ENCODE data around the gene DLGAP3. TPM values are rescaled to one million over a fixed set of nuclear protein-coding genes. Genes with fewer than 3 reads are reported as not detected.
"Not testable (repeated sequence)": the region's sequence is repeated elsewhere in the genome, so short reads cannot be mapped to it uniquely, and the experiment has no call there.

Gene DLGAP3
- total RNA-seq, 4 donors from 2014 or later, result 0.25 to 0.84 (median 0.30) TPM

- DNase-seq (ENCODE audit: low spot score) (no peak), ATAC-seq (ENCODE audit: low FRiP score) (no peak)
- no peak for TF ChIP-seq CTCF (IDR thresholded peaks at IDR 0.05)
These were observed 100.8 kb downstream of the DLGAP3 start for GRCh38 chr1:34828611-34829010.

GRCh38 chr1:34827341-34827941 lies 102.0 kb downstream of the DLGAP3 start:
- no peak for TF ChIP-seq CTCF (IDR thresholded peaks at IDR 0.05)
- ATAC-seq (ENCODE audit: low FRiP score) (no peak), DNase-seq (ENCODE audit: low spot score) (no peak)

- DNase-seq (ENCODE audit: low spot score) (no peak), ATAC-seq (ENCODE audit: low FRiP score) (no peak)
- no peak for TF ChIP-seq CTCF (IDR thresholded peaks at IDR 0.05)
These were observed 103.9 kb downstream of the DLGAP3 start for GRCh38 chr1:34825455-34826091.

- TF ChIP-seq CTCF (IDR thresholded peaks at IDR 0.05), result no peak
- DNase-seq (ENCODE audit: low spot score) (no peak), ATAC-seq (ENCODE audit: low FRiP score) (no peak)
These were observed 104.5 kb downstream of the DLGAP3 start for GRCh38 chr1:34824817-34825454.

GRCh38 chr1:34822202-34822601 lies 107.2 kb downstream of the DLGAP3 start:
- no peak for TF ChIP-seq CTCF (IDR thresholded peaks at IDR 0.05)
- ATAC-seq (ENCODE audit: low FRiP score), result no peak
- no peak for DNase-seq (ENCODE audit: low spot score)

GRCh38 chr1:34818862-34819261 lies 110.6 kb downstream of the DLGAP3 start:
- not testable (repeated sequence) for ATAC-seq (ENCODE audit: low FRiP score); DNase-seq (ENCODE audit: low spot score)

- no peak for TF ChIP-seq CTCF (IDR thresholded peaks at IDR 0.05)
- ATAC-seq (ENCODE audit: low FRiP score), result no peak
- no peak for DNase-seq (ENCODE audit: low spot score)
These were observed 112.7 kb downstream of the DLGAP3 start for GRCh38 chr1:34816778-34817177.

Measured in omental fat pad (tissue), 4 donors.